GM19452 (cell line): ENCODE results near the gene IL21R.

ENCODE experiments used
- ATAC-seq: cut with Tn5 transposase; IDR thresholded peaks from one replicate; pipeline ENCODE4 v1.9.1; 2021; ENCODE audit not compliant: unreplicated experiment

Gene IL21R

DNA sequence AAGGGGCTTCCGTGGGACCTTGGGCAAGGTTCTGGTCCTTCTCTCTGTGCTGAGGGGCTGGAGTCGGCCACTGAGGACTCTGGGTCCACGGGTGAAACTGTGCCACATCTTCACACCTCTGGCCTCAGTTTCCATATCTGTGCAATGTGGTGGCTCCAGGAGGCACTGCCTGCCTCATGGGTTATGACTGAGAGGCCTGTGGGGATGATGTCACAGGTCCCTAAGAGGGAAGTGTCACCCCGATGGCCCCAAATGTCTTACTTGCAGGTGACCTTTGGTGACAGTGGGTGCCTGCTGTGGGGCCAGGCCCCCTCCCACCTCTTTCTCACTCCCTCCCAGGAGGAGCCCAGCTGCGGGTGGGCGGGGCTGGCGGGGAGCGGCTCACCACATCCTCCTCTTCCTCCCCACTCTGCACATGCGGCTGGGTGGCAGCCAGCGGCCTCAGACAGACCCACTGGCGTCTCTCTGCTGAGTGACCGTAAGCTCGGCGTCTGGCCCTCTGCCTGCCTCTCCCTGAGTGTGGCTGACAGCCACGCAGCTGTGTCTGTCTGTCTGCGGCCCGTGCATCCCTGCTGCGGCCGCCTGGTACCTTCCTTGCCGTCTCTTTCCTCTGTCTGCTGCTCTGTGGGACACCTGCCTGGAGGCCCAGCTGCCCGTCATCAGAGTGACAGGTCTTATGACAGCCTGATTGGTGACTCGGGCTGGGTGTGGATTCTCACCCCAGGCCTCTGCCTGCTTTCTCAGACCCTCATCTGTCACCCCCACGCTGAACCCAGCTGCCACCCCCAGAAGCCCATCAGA, at the start of gene IL21R:
IL21R (plus strand) TSS at position 407 of the 801 bp plus-strand sequence. CDS start 27,898 bp downstream, outside the sequence.
- peak; percentile 53 for ATAC-seq

DNA sequence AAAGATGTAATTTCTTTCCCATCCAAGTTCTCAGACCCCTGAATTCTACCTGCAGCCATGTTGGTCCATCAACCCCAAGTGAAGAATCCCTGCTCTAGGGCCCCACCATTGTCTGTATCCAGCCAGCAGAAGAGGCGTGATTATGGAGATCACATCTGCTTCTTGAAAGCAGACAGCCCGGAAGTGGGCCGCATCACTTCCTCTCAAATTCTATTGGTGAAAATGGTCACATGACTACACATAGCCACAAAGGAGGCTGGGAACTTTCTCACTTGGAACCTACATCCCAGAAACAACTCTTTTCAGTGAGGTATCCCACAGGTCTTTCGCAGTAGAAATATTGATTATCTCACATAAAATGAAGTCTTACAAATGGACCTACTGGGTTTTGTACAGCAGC, 48.1 kb upstream of the IL21R start:
- no peak for ATAC-seq

DNA sequence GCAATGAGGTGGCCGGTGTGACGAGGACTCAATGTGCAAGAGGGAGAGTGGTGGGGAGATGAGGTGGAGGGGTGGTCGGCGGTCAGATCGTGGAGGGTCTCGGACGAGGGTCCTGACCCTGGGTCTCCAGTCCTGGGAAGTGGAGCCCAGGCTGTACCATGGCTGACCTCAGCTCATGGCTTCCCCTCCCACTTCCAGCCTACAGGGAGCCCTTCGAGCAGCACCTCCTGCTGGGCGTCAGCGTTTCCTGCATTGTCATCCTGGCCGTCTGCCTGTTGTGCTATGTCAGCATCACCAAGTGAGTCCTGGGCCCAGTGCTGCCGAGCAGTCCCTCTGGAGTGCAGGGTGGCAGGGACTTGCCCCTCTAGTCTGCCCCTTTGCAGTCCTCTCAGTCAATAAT, 46.4 kb upstream of the IL21R start:
- no peak for ATAC-seq

DNA sequence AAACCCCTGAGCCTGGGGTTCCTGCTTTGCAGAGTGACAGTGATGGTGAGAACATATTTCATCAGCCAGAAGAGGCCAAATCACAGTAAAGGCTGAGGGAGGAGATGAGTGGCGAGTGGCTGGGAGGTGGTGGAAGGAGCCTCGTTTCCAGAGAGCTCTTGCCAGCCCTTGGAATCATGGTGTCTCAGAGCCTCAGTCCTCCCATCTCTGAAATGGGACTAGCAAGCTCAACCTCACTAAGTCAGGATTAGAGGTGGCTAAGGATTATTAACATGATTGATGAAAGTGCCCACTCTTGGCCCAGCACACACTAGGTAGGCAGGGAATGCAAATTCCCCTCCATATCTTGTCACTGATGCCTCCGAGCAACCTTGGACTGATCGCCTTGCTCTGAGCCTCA, 45.2 kb upstream of the IL21R start:
- ATAC-seq: no peak

DNA sequence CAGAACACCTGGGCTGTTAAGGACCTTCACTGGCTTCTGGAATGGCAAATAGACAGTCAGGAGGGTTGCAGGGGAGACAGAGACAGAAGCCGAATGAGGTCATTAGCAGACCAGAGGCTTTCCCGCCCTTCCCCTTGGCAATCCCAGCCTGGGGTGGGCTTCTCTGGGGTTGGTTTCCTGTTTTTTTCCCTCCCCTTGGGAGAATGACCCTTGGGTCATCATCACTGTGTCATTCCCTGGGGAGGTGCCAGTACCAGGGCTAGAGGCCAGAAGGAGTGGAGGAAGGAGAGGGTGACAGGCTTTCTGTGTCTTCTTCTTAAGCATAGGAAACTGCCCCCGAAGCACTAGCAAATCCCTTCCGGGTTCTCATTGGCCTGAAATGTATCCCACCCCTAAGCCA, 42.9 kb upstream of the IL21R start:
- ATAC-seq: no peak

DNA sequence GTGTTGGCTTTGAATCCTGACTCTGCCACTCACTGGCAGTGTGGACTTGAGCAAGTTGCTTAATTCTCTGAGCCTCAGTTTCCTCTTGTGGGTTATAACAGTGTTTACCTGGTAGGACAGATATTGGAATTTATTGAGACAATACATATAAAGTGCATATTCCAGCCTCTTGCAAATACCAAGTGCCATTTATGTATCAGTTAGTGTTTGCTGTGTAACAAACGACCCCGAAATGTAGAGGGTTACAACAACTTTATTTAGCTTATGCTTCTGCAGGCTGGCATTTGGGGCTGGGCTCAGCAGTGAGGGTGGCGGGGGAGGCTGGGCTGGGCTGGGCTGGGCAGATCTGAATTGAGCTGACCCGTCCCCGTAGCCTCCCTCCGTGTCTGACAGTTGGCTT, 42.4 kb upstream of the IL21R start:
- ATAC-seq: no peak

DNA sequence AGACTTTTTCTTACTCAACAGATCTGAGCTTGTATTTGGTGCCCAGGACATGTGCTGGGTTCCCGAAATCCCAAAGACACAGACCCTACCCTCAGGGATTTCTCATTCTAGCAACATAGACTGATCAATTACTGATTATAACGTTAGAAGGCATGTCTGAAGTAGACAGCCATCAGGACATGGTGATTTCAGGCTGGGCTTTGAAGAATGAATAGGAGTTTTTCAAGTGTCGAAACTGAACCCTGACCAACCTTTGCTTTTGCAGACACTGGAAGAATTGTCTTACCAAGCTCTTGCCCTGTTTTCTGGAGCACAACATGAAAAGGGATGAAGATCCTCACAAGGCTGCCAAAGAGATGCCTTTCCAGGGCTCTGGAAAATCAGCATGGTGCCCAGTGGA, 40.0 kb upstream of the IL21R start:
- no peak for ATAC-seq

DNA sequence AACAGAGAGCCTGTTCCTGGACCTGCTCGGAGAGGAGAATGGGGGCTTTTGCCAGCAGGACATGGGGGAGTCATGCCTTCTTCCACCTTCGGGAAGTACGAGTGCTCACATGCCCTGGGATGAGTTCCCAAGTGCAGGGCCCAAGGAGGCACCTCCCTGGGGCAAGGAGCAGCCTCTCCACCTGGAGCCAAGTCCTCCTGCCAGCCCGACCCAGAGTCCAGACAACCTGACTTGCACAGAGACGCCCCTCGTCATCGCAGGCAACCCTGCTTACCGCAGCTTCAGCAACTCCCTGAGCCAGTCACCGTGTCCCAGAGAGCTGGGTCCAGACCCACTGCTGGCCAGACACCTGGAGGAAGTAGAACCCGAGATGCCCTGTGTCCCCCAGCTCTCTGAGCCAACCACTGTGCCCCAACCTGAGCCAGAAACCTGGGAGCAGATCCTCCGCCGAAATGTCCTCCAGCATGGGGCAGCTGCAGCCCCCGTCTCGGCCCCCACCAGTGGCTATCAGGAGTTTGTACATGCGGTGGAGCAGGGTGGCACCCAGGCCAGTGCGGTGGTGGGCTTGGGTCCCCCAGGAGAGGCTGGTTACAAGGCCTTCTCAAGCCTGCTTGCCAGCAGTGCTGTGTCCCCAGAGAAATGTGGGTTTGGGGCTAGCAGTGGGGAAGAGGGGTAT, 39.3 kb upstream of the IL21R start:
- ATAC-seq: no peak

DNA sequence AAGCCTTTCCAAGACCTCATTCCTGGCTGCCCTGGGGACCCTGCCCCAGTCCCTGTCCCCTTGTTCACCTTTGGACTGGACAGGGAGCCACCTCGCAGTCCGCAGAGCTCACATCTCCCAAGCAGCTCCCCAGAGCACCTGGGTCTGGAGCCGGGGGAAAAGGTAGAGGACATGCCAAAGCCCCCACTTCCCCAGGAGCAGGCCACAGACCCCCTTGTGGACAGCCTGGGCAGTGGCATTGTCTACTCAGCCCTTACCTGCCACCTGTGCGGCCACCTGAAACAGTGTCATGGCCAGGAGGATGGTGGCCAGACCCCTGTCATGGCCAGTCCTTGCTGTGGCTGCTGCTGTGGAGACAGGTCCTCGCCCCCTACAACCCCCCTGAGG, 38.7 kb upstream of the IL21R start:
- ATAC-seq: no peak

DNA sequence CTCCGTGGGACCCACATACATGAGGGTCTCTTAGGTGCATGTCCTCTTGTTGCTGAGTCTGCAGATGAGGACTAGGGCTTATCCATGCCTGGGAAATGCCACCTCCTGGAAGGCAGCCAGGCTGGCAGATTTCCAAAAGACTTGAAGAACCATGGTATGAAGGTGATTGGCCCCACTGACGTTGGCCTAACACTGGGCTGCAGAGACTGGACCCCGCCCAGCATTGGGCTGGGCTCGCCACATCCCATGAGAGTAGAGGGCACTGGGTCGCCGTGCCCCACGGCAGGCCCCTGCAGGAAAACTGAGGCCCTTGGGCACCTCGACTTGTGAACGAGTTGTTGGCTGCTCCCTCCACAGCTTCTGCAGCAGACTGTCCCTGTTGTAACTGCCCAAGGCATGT, 38.2 kb upstream of the IL21R start:
- no peak for ATAC-seq

DNA sequence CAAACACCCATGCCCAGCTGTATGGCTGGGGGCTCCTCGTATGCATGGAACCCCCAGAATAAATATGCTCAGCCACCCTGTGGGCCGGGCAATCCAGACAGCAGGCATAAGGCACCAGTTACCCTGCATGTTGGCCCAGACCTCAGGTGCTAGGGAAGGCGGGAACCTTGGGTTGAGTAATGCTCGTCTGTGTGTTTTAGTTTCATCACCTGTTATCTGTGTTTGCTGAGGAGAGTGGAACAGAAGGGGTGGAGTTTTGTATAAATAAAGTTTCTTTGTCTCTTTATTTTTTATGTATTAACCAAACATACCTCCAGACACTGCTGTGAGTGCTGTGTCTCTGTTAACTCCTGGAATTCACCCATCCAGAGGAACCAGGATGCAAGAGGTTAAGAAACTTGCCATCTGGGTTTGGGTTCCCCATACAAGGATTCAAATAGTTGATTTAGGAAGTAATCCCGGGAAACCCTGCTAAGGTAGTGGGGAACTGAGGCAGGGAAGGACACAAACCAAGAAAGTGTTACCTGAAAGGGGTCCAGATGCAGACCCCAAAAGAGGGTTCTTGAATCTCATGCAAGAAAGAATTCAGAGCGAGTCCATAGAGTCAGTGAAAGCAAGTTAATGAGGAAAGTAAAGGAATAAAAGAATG, 37.4 kb upstream of the IL21R start:
- ATAC-seq: no peak

DNA sequence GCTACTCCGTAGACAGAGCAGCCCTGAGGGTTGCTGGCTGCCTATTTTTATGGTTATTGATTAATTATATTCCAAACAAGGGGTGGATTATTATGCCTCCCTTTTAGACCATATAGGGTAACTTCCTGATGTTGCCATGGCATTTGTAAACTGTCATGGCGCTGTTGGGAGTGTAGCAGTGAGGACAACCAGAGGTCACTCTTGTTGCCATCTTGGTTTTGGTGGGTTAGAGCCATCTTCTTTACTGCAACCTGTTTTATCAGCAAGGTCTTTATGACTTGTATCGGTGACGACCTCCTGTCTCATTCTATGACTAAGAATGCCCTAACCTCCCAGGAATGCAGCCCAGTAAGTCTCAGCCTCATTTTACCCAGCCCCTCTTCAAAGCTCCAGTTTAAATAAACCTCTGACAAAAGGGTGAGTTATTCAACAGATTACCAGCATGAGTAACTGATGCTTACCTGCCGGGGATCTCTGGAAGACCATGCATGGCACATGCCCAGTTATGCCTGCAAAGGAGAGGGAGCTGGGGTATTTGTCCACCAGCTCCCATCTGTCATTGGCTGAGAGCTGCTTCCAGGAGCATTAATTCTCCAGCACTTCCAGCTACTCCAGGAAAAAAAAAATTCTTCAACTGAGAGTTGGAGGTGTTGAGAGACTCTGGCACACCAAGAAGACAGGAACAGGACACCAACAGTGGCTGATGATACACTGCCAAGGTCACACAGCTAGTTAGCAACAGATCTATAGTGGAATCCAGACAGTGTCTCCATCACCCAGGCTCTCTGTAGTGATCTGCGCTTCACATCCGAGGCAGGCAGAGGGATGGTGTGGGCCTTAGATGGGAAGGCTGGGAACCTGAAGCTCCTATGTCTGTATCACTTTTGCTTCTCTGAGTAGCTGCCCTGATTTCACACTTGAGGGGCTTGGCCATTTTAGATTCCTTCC, 36.6 kb upstream of the IL21R start:
- ATAC-seq: no peak

DNA sequence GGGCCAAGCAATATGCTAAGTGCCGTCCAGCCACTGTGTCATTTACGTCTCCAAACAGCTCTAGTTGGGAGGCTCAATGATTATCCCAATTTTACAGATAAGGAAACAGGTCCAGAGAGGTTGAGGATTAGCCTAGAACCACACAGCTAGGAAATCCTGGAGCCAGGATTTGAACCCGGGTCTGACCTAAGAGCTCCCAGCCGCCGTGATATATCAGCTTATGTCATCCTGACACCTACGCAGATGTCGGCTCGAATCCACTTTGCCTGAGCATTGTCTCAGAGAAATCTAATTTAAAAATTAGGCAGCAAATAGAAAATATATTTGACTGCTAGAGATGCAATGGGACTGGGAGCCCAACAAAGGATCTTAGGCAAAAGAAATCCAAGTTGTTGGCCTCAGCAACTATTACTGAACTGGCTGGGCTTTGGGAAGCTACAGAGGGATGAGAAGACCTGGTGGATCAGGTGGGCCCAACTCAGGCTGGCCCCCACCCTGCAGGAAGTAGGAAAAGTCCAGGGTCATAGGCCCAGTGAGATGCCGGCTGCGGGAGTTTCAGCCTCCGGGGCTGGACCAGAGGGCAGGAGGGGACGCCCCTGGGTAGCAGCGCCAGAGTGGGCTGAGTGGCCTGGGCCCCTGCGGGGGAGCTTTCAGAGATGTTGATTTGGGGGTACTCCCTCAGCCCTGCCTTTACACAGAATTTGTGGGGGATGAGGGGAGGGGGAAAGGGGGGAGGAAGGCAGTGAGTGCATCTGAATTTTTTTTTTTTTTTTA, 35.1 kb upstream of the IL21R start:
- ATAC-seq: peak; percentile 1

DNA sequence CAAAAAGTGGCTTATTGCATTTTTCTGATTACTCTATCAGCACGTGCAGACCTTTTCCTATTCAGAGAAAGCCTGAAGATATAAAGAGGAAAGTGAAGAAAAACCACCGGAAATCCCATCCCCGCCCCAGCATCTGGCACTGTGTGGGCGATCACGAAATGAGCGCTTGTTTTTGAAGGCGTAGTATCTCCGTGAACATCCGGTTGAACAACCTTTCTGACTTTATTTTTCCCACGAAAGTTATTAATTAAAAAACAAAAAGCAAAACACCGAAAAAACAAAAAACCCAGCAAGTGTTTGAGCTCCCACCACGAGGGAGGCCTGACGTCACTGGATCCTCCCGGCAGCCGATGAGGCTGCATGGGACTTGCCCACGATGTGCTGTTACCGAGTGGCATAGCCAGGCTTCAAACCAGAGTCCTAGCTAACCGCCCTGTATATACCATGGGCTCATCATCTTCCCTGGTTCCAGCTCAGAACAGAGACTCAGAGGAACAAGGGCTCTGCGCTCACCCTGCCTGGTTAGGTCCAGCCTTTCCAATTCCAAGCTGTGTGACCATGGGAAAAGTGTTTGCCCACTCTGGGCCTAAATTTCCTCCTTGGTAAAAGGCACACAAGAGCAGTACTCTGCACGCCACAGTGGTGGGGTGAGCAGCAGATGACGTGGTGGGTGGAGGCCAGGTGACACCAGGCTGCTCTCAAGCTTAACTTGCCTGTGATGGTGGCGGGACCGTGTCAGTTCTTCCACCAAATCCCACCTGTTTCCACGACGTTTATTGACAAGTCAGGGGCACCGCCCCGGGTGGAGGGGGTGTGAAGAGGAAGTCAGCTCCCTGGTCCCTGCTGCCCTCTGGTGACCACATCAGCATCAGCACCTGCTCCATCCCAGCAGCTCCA, 34.3 kb upstream of the IL21R start:
- ATAC-seq: peak; percentile 70

DNA sequence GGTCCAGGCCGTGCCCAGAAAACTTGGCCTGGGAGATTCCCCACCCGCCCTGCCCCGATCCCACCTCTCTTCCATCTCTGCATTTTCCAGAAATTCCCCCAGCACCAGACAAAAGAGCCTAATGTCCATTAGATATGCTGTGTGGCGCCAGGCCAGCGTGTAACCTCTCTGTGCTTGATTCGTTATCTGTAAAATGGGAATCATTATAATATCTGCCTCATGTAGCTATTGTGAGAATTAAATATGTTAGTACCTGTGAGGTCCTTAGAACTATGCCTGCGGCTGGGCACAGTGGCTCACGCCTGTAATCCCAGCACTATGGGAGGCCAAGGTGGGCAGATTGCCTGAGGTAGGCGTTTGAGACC, 33.6 kb upstream of the IL21R start:
- no peak for ATAC-seq

DNA sequence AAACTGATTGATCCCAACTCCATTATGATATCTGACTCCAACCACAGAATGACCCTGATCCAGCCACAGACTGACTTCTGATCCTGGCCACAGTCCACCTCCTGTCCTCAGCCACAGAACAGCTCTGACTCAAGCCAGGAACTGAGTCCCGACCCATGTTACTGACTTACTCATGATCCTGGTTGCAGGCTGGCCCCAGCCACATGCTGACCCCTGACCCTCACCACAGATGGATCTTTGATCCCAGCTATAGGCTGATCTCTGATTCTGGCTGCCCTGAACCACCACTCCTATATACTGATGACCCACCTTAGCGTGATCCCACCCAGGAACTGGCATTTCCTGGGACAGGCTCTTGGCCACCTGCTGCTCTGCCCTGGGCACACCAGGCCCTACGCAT, 32.2 kb upstream of the IL21R start:
- no peak for ATAC-seq

DNA sequence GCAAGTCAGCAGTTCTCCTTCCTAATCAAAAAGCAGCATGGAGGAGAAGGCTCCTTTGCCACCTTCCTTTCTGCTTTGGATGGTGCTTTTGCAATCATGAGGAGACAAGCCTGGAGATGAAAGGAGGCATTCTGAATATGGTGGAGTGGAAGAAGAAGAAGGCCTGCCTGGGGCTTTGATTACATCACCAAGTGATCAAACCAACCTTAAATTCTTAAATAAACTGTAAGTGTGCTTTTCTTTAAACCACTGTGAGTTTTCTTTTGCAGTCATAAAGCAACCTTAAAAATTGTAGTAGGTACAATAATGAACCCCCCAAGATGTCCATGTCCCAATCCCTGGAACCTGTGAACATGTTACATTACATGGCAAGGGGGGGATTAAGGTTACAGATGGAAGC, 31.7 kb upstream of the IL21R start:
- ATAC-seq: no peak

DNA sequence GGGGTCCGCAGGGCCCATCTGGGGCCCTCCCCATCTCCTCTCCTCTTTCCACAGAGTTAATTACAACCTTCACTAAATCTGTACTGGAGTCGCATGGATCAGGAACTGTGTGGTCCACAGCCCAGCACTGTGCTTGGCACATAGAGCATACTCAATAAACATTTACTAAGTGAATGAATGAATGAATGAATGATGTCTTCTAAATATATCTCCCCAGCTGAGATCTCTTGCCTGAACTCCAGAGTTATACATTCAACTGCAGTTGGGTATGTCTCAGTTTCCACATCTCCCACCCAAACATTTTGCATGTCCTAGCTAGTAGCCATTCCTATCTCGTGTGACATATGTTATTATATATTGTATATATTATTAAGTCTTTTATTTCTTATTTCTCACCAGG, 28.7 kb upstream of the IL21R start:
- ATAC-seq: no peak

DNA sequence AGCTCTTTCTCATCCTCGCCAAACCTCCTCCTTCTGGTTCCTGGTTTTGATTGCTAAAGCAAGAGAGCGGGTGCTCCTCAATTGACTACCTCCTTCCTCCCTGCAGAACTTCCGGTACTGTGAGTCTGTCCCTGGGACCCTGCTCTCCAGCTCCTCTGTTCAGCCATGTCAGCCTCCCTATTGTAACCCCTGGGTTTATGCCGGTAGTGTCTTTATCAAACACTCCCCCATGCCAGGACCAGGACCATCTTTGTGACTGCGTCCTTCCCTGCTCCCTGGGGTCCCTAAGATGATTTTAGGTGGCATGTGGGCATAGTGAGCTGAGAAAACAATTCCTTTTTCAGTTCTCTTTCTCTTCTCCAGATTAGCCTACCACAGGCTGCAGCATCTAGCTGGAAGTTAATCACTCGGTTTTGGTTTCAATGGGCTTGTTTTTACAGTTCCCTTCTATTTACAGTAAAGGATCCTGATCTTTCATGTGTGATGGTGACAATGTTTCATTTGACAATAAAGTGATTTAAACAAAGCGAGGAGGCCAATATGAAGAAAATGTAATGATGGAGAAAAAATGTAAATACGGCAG, 27.7 kb upstream of the IL21R start:
- peak; percentile 36 for ATAC-seq
